OCI-LY3 (cell line): ENCODE results near the gene IFNGR1.
A peak's percentile ranks its signal among the peaks of the same experiment; 100 is the strongest.

Experiments used
- H2AFZ ChIP-seq: fragments of 200-600, 300-600 bp; shearing (Covaris generic); 2 replicates; pipeline ENCODE4 v1.6.0; 2014; ENCODE audit warnings: antibody characterized with exemption, low read depth, low read length
- H3K27ac ChIP-seq: fragments of 200-600, 300-600 bp; sonication (generic); 2 replicates; pipeline ENCODE4 v1.5.1; 2014; ENCODE audit warnings: mild to moderate bottlenecking, low read length, moderate library complexity, mixed read lengths
- H3K27me3 ChIP-seq: fragments of 200-600, 300-600 bp; sonication (generic); 2 replicates; pipeline ENCODE4 v1.6.1; 2014; ENCODE audit warnings: low read depth, low read length, mixed read lengths
- H3K36me3 ChIP-seq: fragments of 200-600, 300-600 bp; sonication (generic); replicated peaks from 2 replicates; pipeline ENCODE3; 2014; ENCODE audit warnings: low read depth, low read length, mixed read lengths
- H3K4me1 ChIP-seq: fragments of 300-600, 200-600 bp; sonication (generic); 2 replicates; pipeline ENCODE4 v1.6.1; 2014; ENCODE audit warnings: low read length, mixed read lengths
- H3K4me2 ChIP-seq: fragments of 200-600, 300-600 bp; sonication (generic); 2 replicates; pipeline ENCODE4 v1.6.1; 2014; ENCODE audit warnings: low read length, mixed read lengths
- H3K4me3 ChIP-seq: fragments of 300-600, 200-600 bp; sonication (generic); 2 replicates; pipeline ENCODE4 v1.5.1; 2014; ENCODE audit warnings: antibody characterized with exemption, mild to moderate bottlenecking, low read length, moderate library complexity
- H3K79me2 ChIP-seq: fragments of 300-600, 200-600 bp; shearing (Covaris generic); 2 replicates; pipeline ENCODE4 v1.6.1; 2014; ENCODE audit warnings: mild to moderate bottlenecking, low read length, mixed read lengths
- H3K9ac ChIP-seq: fragments of 300-600, 200-600 bp; shearing (Covaris generic); 2 replicates; pipeline ENCODE4 v1.6.0; 2014; ENCODE audit warnings: mild to moderate bottlenecking, low read length, moderate library complexity
- H3K9me3 ChIP-seq: fragments of 200-600, 300-600 bp; shearing (Covaris generic); 2 replicates; pipeline ENCODE4 v1.6.1; 2014; ENCODE audit warnings: low read length, mixed read lengths; ENCODE audit not compliant: insufficient read depth
- H4K20me1 ChIP-seq: fragments of 200-600, 300-600 bp; sonication (generic); 2 replicates; pipeline ENCODE4 v1.6.1; 2016; ENCODE audit warnings: low read length, mixed read lengths; ENCODE audit not compliant: insufficient read depth
- EZH2phosphoT487 ChIP-seq: fragments of 200-600 bp; shearing (Covaris generic); IDR thresholded peaks from 2 replicates; pipeline ENCODE4 v1.6.1; 2018; ENCODE audit warnings: antibody characterized with exemption, mixed run types, low read depth
- TF ChIP-seq, protein P1 (sequence below): fragments of 200-600, 300-600 bp; sonication (generic); IDR thresholded peaks from 2 replicates; pipeline ENCODE4 v1.5.1; 2014; ENCODE audit warnings: antibody characterized with exemption, low read length, low read depth

The IFNGR1 gene

GRCh38 chr6:137230547-137230946 lies 11.4 kb upstream of the IFNGR1 start:
- Histone ChIP-seq H3K4me2 (no peak overlapping the region), H3K27me3 (no peaks in the 10 kb centered on the region), H2AFZ (no peak overlapping the region), H3K4me3 (no peak overlapping the region), H3K9ac (no peak overlapping the region), H3K9me3 (no peaks in the 10 kb centered on the region), H3K4me1 (peaks cover 56% of the 10 kb centered on the region), H3K36me3 (no peaks in the 10 kb centered on the region), H3K79me2 (no peaks in the 10 kb centered on the region), H3K27ac (no peak overlapping the region), H4K20me1 (no peaks in the 10 kb centered on the region)
- no peak for TF ChIP-seq EZH2phosphoT487
- TF ChIP-seq, protein P1, sequence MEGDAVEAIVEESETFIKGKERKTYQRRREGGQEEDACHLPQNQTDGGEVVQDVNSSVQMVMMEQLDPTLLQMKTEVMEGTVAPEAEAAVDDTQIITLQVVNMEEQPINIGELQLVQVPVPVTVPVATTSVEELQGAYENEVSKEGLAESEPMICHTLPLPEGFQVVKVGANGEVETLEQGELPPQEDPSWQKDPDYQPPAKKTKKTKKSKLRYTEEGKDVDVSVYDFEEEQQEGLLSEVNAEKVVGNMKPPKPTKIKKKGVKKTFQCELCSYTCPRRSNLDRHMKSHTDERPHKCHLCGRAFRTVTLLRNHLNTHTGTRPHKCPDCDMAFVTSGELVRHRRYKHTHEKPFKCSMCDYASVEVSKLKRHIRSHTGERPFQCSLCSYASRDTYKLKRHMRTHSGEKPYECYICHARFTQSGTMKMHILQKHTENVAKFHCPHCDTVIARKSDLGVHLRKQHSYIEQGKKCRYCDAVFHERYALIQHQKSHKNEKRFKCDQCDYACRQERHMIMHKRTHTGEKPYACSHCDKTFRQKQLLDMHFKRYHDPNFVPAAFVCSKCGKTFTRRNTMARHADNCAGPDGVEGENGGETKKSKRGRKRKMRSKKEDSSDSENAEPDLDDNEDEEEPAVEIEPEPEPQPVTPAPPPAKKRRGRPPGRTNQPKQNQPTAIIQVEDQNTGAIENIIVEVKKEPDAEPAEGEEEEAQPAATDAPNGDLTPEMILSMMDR: no peak

DNA sequence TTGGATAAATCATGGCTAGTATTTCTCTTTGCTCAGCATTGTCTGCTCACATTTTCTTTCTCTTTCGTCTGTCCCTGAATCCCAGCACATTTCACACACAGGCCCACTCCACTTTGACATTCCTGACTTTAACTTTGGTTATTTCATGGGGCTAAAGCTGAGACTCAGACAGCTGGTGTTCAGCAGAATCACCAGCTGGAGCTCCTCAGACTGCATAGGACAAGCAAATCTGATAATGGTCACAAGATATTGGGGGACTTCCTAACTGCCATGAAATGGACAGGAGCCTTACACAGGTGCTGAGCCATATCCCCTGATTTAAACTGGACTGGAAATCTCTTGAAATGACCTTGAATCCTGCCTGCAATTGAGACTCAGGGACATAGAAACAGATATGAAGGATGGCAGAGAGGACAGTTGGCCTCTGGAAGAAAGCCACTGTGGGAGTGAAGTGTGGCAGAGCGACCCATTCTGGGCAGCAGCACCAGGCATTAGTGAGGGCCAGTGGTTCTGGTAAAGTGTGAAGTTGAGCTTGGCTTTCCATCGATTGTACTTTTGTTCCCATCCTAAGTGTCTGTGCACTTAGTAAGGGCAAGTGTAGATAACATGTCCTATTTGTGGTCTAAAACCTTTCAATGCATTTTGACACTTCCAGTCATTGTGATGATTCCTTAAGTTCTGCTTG lies 10.0 kb upstream of the IFNGR1 start:
- no peak overlapping the region for H3K27ac ChIP-seq

DNA sequence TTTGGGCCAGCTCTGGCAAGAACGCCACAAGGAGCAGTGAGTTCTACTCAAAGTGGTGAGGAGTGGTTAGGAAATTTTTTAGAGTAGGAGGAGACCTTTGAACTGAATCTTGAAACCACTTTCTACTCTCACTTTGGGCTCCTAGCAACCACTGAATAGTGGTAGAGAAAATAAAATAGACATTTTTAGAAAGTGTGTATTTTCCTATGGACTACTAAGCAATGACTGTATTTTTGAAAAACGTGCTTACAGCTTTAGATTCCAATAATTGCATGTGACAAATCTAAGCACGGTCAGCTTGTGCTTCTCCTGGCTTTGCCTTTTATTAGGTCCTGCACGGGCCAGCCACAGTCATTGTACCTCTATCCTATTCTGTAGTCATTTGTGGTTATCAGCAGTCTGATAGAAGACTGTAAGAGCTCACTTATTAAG lies 8.7 kb upstream of the IFNGR1 start:
- H3K27me3 ChIP-seq: no peaks in the 10 kb centered on the region
- 0 out of 2 replicates have a peak overlapping the region, but pooled peaks have one; percentile 11 for H3K4me3 ChIP-seq
- peak overlapping the region; percentile 0; the same call in 1 of the 2 replicates for H3K9ac ChIP-seq
- H3K9me3 ChIP-seq: no peaks in the 10 kb centered on the region
- H3K36me3 ChIP-seq: no peaks in the 10 kb centered on the region
- no peaks in the 10 kb centered on the region for H3K79me2 ChIP-seq
- peaks cover 63% of the 10 kb centered on the region for H3K4me1 ChIP-seq
- no peaks in the 10 kb centered on the region for H4K20me1 ChIP-seq
- peak overlapping the region; percentile 24 for H3K4me2 ChIP-seq
- H2AFZ ChIP-seq: peak overlapping the region; percentile 32; the same call in 1 of the 2 replicates
- no peak overlapping the region for H3K27ac ChIP-seq
- TF ChIP-seq, protein P1: no peak
- TF ChIP-seq EZH2phosphoT487: no peak

More for the DNA sequence above, 10.0 kb upstream of the IFNGR1 start:
- H3K9me3 ChIP-seq: no peaks in the 10 kb centered on the region
- H3K79me2 ChIP-seq: no peaks in the 10 kb centered on the region
- H2AFZ ChIP-seq: no peak overlapping the region
- no peaks in the 10 kb centered on the region for H3K36me3 ChIP-seq
- no peak overlapping the region for H3K4me3 ChIP-seq
- H4K20me1 ChIP-seq: no peaks in the 10 kb centered on the region
- no peak for TF ChIP-seq EZH2phosphoT487
- TF ChIP-seq, protein P1: no peak
- no peak overlapping the region for H3K9ac ChIP-seq
- no peaks in the 10 kb centered on the region for H3K27me3 ChIP-seq
- H3K4me2 ChIP-seq: no peak overlapping the region
- peaks cover 58% of the 10 kb centered on the region for H3K4me1 ChIP-seq

- Histone ChIP-seq H3K9ac (no peak overlapping the region), H3K9me3 (no peaks in the 10 kb centered on the region), H2AFZ (no peak overlapping the region), H3K4me2 (no peak overlapping the region), H3K27ac (no peak overlapping the region), H3K79me2 (no peaks in the 10 kb centered on the region), H3K4me3 (no peak overlapping the region), H3K27me3 (no peaks in the 10 kb centered on the region), H3K4me1 (peaks cover 65% of the 10 kb centered on the region), H4K20me1 (no peaks in the 10 kb centered on the region), H3K36me3 (no peaks in the 10 kb centered on the region)
- TF ChIP-seq, protein P1: no peak
- no peak for TF ChIP-seq EZH2phosphoT487
These were observed 7.5 kb upstream of the IFNGR1 start for GRCh38 chr6:137226697-137227096.
